Cerebellar nuclear complex (tissue), 1 donor: Measurements from ENCODE around the gene AICDA.
"Not testable (repeated sequence)": the region's sequence is repeated elsewhere in the genome, so short reads cannot be mapped to it uniquely, and the experiment has no call there.

Experiments used
- DNase-seq, 2 experiments: peaks; one replicate each; lab custom pipeline; 2025; lab: John Stamatoyannopoulos, UW

AICDA gene

GRCh38 chr12:8612629-8613028, at the start of gene AICDA:
TSS of gene AICDA (minus strand) at chr12:8612859. CDS start at chr12:8612767, 92 bp downstream.
- no peak for DNase-seq

GRCh38 chr12:8661751-8662150, 49.1 kb upstream of the AICDA start:
- no peak for DNase-seq

- DNase-seq = no peak
Observed at GRCh38 chr12:8661016-8661415, 48.4 kb upstream of the AICDA start.

DNA sequence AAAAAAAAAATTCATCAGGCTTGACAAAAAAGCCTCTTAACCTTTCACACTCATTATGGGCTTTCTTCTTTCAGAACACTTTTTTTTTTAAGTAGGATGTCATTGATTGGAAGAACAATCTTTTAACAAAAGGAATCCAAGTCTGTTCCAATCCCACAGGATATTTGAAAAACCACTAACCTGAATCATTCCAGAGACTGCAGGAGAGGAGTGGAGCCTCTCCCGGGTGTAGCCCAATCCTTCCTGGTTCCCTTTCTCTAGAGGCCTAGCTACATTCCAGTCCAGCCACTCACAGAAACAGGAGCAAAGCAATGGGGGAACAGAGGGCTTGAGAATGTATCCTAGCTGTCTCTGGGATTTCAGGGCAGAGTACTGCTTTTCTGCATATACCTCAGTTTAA, 45.7 kb upstream of the AICDA start:
- DNase-seq = no peak

DNA sequence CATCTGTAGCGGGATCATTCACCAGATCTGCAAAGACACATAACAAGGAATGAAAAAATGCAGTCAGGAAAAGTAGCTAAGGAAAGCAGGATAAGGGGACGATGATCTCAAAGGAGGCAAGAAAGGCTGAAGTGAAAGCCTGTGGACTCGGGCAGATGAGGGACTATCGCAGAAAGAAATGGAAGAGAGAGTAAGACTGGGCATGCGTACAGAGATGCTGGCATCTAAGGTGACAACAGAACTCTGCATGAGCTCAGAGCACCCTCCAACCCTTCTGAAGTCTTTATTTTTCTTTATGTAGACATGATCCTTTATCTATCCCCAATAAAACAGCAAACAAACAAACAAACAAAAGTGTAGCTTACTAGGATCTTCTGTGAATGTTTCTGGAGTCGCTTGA, 42.8 kb upstream of the AICDA start:
- no peak for DNase-seq

- DNase-seq = no peak
Observed at GRCh38 chr12:8648576-8649205, 36.0 kb upstream of the AICDA start.

- no peak for DNase-seq
Observed at GRCh38 chr12:8647968-8648367, 35.3 kb upstream of the AICDA start.

- no peak for DNase-seq
Observed at GRCh38 chr12:8644345-8645248, 31.9 kb upstream of the AICDA start.

DNA sequence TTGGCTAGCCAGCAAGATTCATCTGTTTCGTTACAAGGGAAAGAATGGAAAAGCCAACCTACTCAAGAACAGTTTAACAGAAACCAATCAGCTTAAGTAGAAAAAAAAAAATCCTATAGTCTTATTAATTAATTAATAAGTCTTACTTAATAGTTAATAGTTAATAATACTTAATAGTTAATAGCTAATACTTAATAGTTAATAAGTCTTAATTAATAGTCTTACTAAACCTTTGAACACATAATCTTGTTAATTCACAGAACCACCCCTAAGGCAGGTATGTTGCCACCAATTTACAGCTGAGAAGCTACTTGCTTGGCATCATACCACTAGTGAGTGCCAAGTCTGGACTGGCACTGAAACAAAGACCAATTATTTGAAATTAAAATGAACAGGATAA, 30.1 kb upstream of the AICDA start:
- no peak for DNase-seq

GRCh38 chr12:8639936-8640335, 27.3 kb upstream of the AICDA start:
- DNase-seq = no peak

- no peak for DNase-seq
Observed at GRCh38 chr12:8638951-8639350, 26.3 kb upstream of the AICDA start.

- DNase-seq = no peak
Observed at GRCh38 chr12:8637666-8638065, 25.0 kb upstream of the AICDA start.

DNA sequence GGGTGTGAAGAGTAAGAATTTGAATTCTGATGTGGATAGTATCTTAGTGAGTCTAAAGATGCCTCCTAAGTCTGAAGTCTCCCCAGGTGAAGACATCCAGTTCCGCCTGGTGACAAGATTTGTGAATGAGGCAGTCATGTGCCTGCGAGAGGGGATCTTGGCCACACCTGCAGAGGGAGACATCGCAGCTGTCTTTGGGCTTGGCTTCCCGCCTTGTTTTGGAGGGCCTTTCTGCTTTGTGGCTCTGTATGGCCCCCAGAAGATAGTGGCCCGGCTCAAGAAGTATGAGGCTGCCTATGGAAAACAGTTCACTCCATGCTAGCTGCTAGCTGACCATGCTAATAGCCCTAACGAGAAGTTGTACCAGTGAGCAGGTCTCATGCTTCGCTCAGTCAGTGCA, 24.6 kb upstream of the AICDA start:
- no peak for DNase-seq

DNA sequence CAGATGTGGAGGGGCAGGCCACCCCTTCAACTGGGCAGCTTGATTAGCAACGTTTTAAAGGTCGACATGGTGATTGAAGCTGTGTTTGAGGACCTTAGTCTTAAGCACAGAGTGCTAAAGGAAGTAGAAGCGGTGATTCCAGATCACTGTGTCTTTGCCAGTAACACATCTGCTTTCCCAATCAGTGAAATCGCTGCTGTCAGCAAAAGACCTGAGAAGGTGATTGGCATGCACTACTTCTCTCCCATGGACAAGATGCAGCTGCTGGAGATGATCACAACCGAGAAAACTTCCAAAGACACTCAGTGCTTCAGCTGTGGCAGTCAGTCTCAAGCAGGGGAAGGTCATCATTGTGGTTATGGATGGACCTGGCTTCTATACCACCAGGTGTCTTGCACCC, 23.9 kb upstream of the AICDA start:
- no peak for DNase-seq

- DNase-seq = not testable (repeated sequence)
Observed at GRCh38 chr12:8636007-8636346, 23.3 kb upstream of the AICDA start.

GRCh38 chr12:8635342-8636006, 22.8 kb upstream of the AICDA start:
- not testable (repeated sequence) for DNase-seq

- DNase-seq = no peak
Observed at GRCh38 chr12:8630131-8630530, 17.5 kb upstream of the AICDA start.

DNA sequence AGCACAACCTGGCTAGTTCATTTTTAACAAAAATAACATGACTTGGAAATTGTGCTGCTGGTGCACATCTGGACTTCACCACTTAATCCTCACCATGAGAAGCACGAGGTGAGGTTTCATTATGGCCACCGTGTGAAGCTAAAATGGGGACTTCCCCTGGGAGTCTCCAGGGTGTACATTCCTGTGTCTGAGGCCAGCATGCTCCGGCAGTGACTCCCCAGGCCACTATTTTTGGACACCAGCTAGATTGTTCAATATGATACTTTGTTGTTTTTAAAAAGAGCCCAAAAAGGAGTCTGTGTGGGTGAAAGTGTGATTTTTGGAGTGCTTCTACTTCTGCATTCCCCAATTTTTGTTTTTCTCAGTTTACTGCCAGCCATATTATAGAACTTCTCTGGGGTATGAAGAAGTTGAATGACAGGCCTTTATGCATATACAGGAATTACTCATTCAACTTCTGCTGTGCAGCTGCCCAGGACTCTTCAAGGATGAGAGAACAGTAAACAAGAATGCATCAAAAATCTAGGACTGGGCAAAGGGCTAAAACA, 16.9 kb upstream of the AICDA start:
- DNase-seq = no peak

DNA sequence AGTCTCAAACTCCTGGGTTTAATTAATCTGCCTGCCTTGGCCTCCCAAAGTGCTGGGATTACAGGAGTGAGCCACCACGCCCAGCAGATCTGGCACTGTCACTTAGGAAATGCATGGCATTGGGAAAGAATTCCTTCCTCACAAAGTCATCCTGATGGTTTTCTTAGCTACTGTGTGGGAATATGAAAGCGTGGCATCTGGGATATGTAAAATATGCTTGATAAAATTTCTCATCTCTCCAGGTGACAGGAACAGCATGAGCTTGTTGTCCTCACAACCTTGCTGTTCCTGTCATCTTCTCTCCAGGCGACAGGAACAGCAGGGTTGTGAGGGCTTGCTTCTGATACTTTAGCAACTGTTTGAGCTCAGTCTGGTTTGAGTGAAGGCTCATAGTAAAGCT, 16.1 kb upstream of the AICDA start:
- no peak for DNase-seq

DNA sequence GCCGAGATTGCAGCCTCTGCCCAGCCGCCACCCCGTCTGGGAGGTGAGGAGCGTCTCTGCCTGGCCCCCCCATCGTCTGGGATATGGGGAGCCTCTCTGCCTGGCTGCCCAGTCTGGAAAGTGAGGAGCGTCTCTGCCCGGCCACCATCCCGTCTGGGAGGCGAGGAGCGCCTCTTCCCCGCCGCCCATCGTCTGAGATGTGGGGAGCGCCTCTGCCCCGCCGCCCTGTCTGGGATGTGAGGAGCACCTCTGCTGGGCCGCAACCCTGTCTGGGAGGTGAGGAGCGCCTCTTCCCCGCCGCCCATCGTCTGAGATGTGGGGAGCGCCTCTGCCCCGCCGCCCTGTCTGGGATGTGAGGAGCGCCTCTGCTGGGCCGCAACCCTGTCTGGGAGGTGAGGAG, 12.1 kb upstream of the AICDA start:
- DNase-seq = not testable (repeated sequence)

- no peak for DNase-seq
Observed at GRCh38 chr12:8622646-8623045, 10.0 kb upstream of the AICDA start.

DNA sequence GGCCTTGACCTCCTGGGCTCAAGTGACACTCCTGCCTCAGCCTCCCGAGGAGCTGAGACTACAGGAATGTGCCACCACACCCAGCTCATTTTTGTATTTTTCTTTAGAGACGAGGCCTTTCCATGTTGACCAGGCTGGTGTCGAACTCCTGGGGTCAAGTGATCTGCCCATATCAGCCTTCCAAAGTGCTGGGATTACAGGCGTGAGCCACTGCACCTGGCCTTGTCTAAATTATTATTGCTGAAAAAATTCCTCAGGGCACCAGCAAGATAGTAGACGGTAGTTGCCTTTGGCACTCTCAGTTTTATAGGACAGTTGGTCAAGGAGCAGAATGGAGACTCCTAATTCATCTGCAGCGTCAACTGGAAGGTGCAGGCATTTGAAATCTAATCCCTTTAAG, 2.5 kb upstream of the AICDA start:
- no peak for DNase-seq

- not testable (repeated sequence) for DNase-seq
Observed at GRCh38 chr12:8613881-8614280, 1.2 kb upstream of the AICDA start.
